ENCODE data around the gene SLC6A4. TPM values are rescaled to one million over a fixed set of nuclear protein-coding genes. Genes with fewer than 3 reads are reported as not detected.

SLC6A4 gene
- total RNA-seq, 3 donors from 2014 or later = under 0.01 to 1.6 (median 0.29) TPM

- intact Hi-C loops (cut with DNase I; ENCODE audit: low total_unique reads) = no loop called here
Measured at GRCh38 chr17:30211371-30211770, 24.1 kb downstream of the SLC6A4 start.

GRCh38 chr17:30210901-30211300 is 24.6 kb downstream of the SLC6A4 start:
- H3K27me3 ChIP-seq = no peaks in the 10 kb centered on the region
- TF ChIP-seq POLR2AphosphoS5 (IDR thresholded peaks at IDR 0.05) (no peak), POLR2A (IDR thresholded peaks at IDR 0.05) (no peak), CTCF (IDR thresholded peaks at IDR 0.05) (no peak)
- H3K27ac ChIP-seq = no peak overlapping the region
- intact Hi-C loops (cut with DNase I; ENCODE audit: low total_unique reads) = no loop called here
- H3K36me3 ChIP-seq = no peaks in the 10 kb centered on the region
- no peaks in the 10 kb centered on the region for H3K4me1 ChIP-seq
- no peaks in the 10 kb centered on the region for H3K9me3 ChIP-seq
- H3K4me3 ChIP-seq = no peak overlapping the region
- no peak for DNase-seq (ENCODE audit: low spot score in 2 of 2)

More at GRCh38 chr17:30211371-30211770, 24.1 kb downstream of the SLC6A4 start:
- Histone ChIP-seq H3K36me3 (no peaks in the 10 kb centered on the region), H3K4me3 (no peak overlapping the region), H3K4me1 (no peaks in the 10 kb centered on the region), H3K27ac (no peak overlapping the region), H3K9me3 (no peaks in the 10 kb centered on the region), H3K27me3 (no peaks in the 10 kb centered on the region)
- DNase-seq (ENCODE audit: low spot score in 2 of 2) = no peak
- TF ChIP-seq POLR2AphosphoS5 (IDR thresholded peaks at IDR 0.05) = no peak
- no peak for TF ChIP-seq POLR2A (IDR thresholded peaks at IDR 0.05)
- TF ChIP-seq CTCF (IDR thresholded peaks at IDR 0.05) = no peak

GRCh38 chr17:30210366-30210765 is 25.1 kb downstream of the SLC6A4 start:
- Histone ChIP-seq H3K4me3 (no peak overlapping the region), H3K27ac (no peak overlapping the region), H3K4me1 (no peaks in the 10 kb centered on the region), H3K27me3 (no peaks in the 10 kb centered on the region), H3K9me3 (no peaks in the 10 kb centered on the region), H3K36me3 (no peaks in the 10 kb centered on the region)
- DNase-seq (ENCODE audit: low spot score in 2 of 2) = no peak
- intact Hi-C loops (cut with DNase I; ENCODE audit: low total_unique reads) = no loop called here
- no peak for TF ChIP-seq POLR2A (IDR thresholded peaks at IDR 0.05)
- no peak for TF ChIP-seq POLR2AphosphoS5 (IDR thresholded peaks at IDR 0.05)
- no peak for TF ChIP-seq CTCF (IDR thresholded peaks at IDR 0.05)

GRCh38 chr17:30209930-30210329 is 25.6 kb downstream of the SLC6A4 start:
- Histone ChIP-seq H3K36me3 (no peaks in the 10 kb centered on the region), H3K4me3 (no peak overlapping the region), H3K9me3 (no peaks in the 10 kb centered on the region), H3K27ac (no peak overlapping the region), H3K4me1 (no peaks in the 10 kb centered on the region), H3K27me3 (no peaks in the 10 kb centered on the region)
- TF ChIP-seq POLR2A (IDR thresholded peaks at IDR 0.05) (no peak), CTCF (IDR thresholded peaks at IDR 0.05) (no peak), POLR2AphosphoS5 (IDR thresholded peaks at IDR 0.05) (no peak)
- no peak for DNase-seq (ENCODE audit: low spot score in 2 of 2)
- intact Hi-C loops (cut with DNase I; ENCODE audit: low total_unique reads) = loop anchor here (10.0 kb wide), 1 partner anchor 1775 kb away; no protein-coding TSS in a partner anchor

- Histone ChIP-seq H3K27me3 (no peaks in the 10 kb centered on the region), H3K27ac (no peak overlapping the region), H3K4me1 (no peaks in the 10 kb centered on the region), H3K9me3 (no peaks in the 10 kb centered on the region), H3K36me3 (no peaks in the 10 kb centered on the region), H3K4me3 (no peak overlapping the region)
- TF ChIP-seq POLR2A (IDR thresholded peaks at IDR 0.05) = no peak
- no peak for TF ChIP-seq CTCF (IDR thresholded peaks at IDR 0.05)
- no peak for TF ChIP-seq POLR2AphosphoS5 (IDR thresholded peaks at IDR 0.05)
- intact Hi-C loops (cut with DNase I; ENCODE audit: low total_unique reads) = loop anchor here (10.0 kb wide), 1 partner anchor 1773 kb away; no protein-coding TSS in a partner anchor
- DNase-seq (ENCODE audit: low spot score in 2 of 2) = no peak
Measured at GRCh38 chr17:30208214-30208613, 27.3 kb downstream of the SLC6A4 start.

Data from breast epithelium (tissue), 4 donors.